Karpas-422 (cell line): ENCODE measurements around the gene CAPN14. TPM values are rescaled to one million over a fixed set of nuclear protein-coding genes. Genes with fewer than 3 reads are reported as not detected.
A peak's percentile ranks its signal among the peaks of the same experiment; 100 is the strongest.

Experiments used
- DNase-seq: peaks from one replicate; pipeline ENCODE4 v3.0.0-alpha.2; 2015
- H2AFZ ChIP-seq: fragments of 200-600 bp; sonication (generic); 2 replicates; pipeline ENCODE4 v1.6.1; 2014; ENCODE audit warnings: antibody characterized with exemption, low read length, mixed read lengths
- H3K27ac ChIP-seq: fragments of 200-600 bp; sonication (generic); 2 replicates; pipeline ENCODE4 v1.5.1; 2014; ENCODE audit warnings: mild to moderate bottlenecking, low read length, moderate library complexity
- H3K27me3 ChIP-seq: fragments of 200-600 bp; sonication (generic); 2 replicates; pipeline ENCODE4 v1.6.1; 2014; ENCODE audit warnings: low read length, mixed read lengths
- H3K36me3 ChIP-seq: fragments of 200-600 bp; sonication (generic); 2 replicates; pipeline ENCODE4 v1.6.1; 2014; ENCODE audit warnings: low read length, mixed read lengths; ENCODE audit not compliant: insufficient read depth
- H3K4me1 ChIP-seq: fragments of 200-600 bp; sonication (generic); 2 replicates; pipeline ENCODE4 v1.6.1; 2014; ENCODE audit warnings: mild to moderate bottlenecking, low read length, mixed read lengths
- H3K4me2 ChIP-seq: fragments of 200-600 bp; sonication (generic); 2 replicates; pipeline ENCODE4 v1.6.1; 2014; ENCODE audit warnings: low read length, low read depth, mild to moderate bottlenecking; ENCODE audit not compliant: poor library complexity, severe bottlenecking
- H3K4me3 ChIP-seq: fragments of 200-600 bp; sonication (generic); 2 replicates; pipeline ENCODE4 v1.5.1; 2014; ENCODE audit warnings: mild to moderate bottlenecking, antibody characterized with exemption, low read length, mixed read lengths
- H3K79me2 ChIP-seq: fragments of 200-600 bp; sonication (generic); 2 replicates; pipeline ENCODE4 v1.6.1; 2014; ENCODE audit warnings: mild to moderate bottlenecking, low read length, mixed read lengths
- H3K9ac ChIP-seq: fragments of 200-600 bp; sonication (generic); 2 replicates; pipeline ENCODE4 v1.6.0; 2014; ENCODE audit warnings: low read length
- H3K9me2 ChIP-seq: fragments of 200-600 bp; sonication (generic), shearing (Covaris generic); replicated peaks from 2 replicates; pipeline ENCODE4 v1.6.0; 2014; ENCODE audit warnings: mild to moderate bottlenecking, low read length, moderate library complexity; ENCODE audit not compliant: insufficient read depth
- H3K9me3 ChIP-seq: fragments of 300-700, 200-600 bp; sonication (generic); 2 replicates; pipeline ENCODE4 v1.6.1; 2014; ENCODE audit warnings: low read length, mixed read lengths
- H4K20me1 ChIP-seq: fragments of 200-600 bp; sonication (generic); 2 replicates; pipeline ENCODE4 v1.6.1; 2014; ENCODE audit warnings: mild to moderate bottlenecking, antibody characterized with exemption, low read length, low read depth; ENCODE audit not compliant: insufficient read depth
- total RNA-seq: library from RNA; depleted of rRNA; stranded (reverse); fragments of >200 nt; shearing (Covaris generic); gene quantifications from 2 replicates; pipeline ENCODE4 v1.2.3, GENCODE V29; 2014; ENCODE audit warnings: low replicate concordance

CAPN14 gene
- total RNA-seq, 1 experiment from 2014 or later = 2.0 TPM

GRCh38 chr2:31147645-31148044 lies 69.7 kb downstream of the CAPN14 start:
- Histone ChIP-seq H3K79me2 (no peaks in the 10 kb centered on the region), H3K4me2 (no peak overlapping the region), H3K36me3 (no peaks in the 10 kb centered on the region), H2AFZ (no peak overlapping the region), H4K20me1 (no peaks in the 10 kb centered on the region), H3K4me1 (no peaks in the 10 kb centered on the region), H3K27ac (no peak overlapping the region), H3K9me2 (no peaks in the 10 kb centered on the region), H3K9ac (no peak overlapping the region), H3K27me3 (no peaks in the 10 kb centered on the region; the same call in 1 of the 2 replicates), H3K4me3 (no peak overlapping the region), H3K9me3 (no peaks in the 10 kb centered on the region)
- no peak for DNase-seq

GRCh38 chr2:31142110-31142509 lies 75.2 kb downstream of the CAPN14 start:
- Histone ChIP-seq H3K4me1 (peaks cover 20% of the 10 kb centered on the region), H2AFZ (no peak overlapping the region), H3K79me2 (no peaks in the 10 kb centered on the region), H3K9me2 (no peaks in the 10 kb centered on the region), H3K27ac (no peak overlapping the region), H3K27me3 (no peaks in the 10 kb centered on the region; the same call in none of the 2 replicates), H3K4me3 (no peak overlapping the region), H3K9me3 (no peaks in the 10 kb centered on the region), H3K36me3 (no peaks in the 10 kb centered on the region), H3K9ac (no peak overlapping the region), H4K20me1 (no peaks in the 10 kb centered on the region), H3K4me2 (no peak overlapping the region)
- no peak for DNase-seq

- H2AFZ ChIP-seq = no peak overlapping the region
- no peak overlapping the region for H3K27ac ChIP-seq
- no peaks in the 10 kb centered on the region; the same call in none of the 2 replicates for H3K27me3 ChIP-seq
- H3K36me3 ChIP-seq = no peaks in the 10 kb centered on the region
- DNase-seq = no peak
- H3K9me3 ChIP-seq = no peaks in the 10 kb centered on the region
- no peak overlapping the region for H3K4me2 ChIP-seq
- H3K79me2 ChIP-seq = no peaks in the 10 kb centered on the region
- H4K20me1 ChIP-seq = no peaks in the 10 kb centered on the region
- peaks cover 22% of the 10 kb centered on the region for H3K4me1 ChIP-seq
- H3K9ac ChIP-seq = no peak overlapping the region
- H3K4me3 ChIP-seq = no peak overlapping the region
- H3K9me2 ChIP-seq = no peaks in the 10 kb centered on the region
These were observed 75.8 kb downstream of the CAPN14 start for GRCh38 chr2:31141443-31142085.

GRCh38 chr2:31140151-31140550 lies 77.2 kb downstream of the CAPN14 start:
- H3K27ac ChIP-seq = no peak overlapping the region
- H2AFZ ChIP-seq = no peak overlapping the region
- no peaks in the 10 kb centered on the region; the same call in 1 of the 2 replicates for H3K27me3 ChIP-seq
- H3K9ac ChIP-seq = no peak overlapping the region
- H3K4me2 ChIP-seq = no peak overlapping the region
- H3K9me2 ChIP-seq = no peaks in the 10 kb centered on the region
- no peak for DNase-seq
- H3K4me3 ChIP-seq = no peak overlapping the region
- no peaks in the 10 kb centered on the region for H3K36me3 ChIP-seq
- no peaks in the 10 kb centered on the region for H3K79me2 ChIP-seq
- no peaks in the 10 kb centered on the region for H4K20me1 ChIP-seq
- H3K9me3 ChIP-seq = no peaks in the 10 kb centered on the region
- H3K4me1 ChIP-seq = peaks cover 22% of the 10 kb centered on the region

- H3K79me2 ChIP-seq = no peaks in the 10 kb centered on the region
- H3K4me2 ChIP-seq = no peak overlapping the region
These were observed 77.6 kb downstream of the CAPN14 start for GRCh38 chr2:31139671-31140070.

GRCh38 chr2:31138037-31138962 lies 79.0 kb downstream of the CAPN14 start, which contains the start of gene GALNT14:
Gene GALNT14, minus strand, starts transcription at chr2:31138440. Its CDS starts 354 bp downstream, at chr2:31138086.
- Histone ChIP-seq H3K27me3 (no peaks in the 10 kb centered on the region; the same call in 1 of the 2 replicates), H4K20me1 (no peaks in the 10 kb centered on the region), H3K27ac (no peak within 1 kb of the TSS), H3K9me2 (no peaks in the 10 kb centered on the region), H3K4me3 (peak within 1 kb of the TSS; percentile 64), H3K36me3 (no peaks in the 10 kb centered on the region), H3K9ac (peak within 1 kb of the TSS; percentile 58), H3K4me1 (peaks cover 22% of the 10 kb centered on the region), H2AFZ (peak within 1 kb of the TSS; percentile 92), H3K9me3 (no peaks in the 10 kb centered on the region), H3K79me2 (no peaks in the 10 kb centered on the region), H3K4me2 (peak within 1 kb of the TSS; percentile 81)
- DNase-seq = peak; percentile 82

More at GRCh38 chr2:31139671-31140070, 77.6 kb downstream of the CAPN14 start:
- no peak overlapping the region for H3K4me3 ChIP-seq
- no peaks in the 10 kb centered on the region for H3K9me3 ChIP-seq
- no peaks in the 10 kb centered on the region; the same call in 1 of the 2 replicates for H3K27me3 ChIP-seq
- no peak for DNase-seq
- H2AFZ ChIP-seq = no peak overlapping the region
- H3K4me1 ChIP-seq = peaks cover 22% of the 10 kb centered on the region
- no peaks in the 10 kb centered on the region for H3K9me2 ChIP-seq
- no peak overlapping the region for H3K9ac ChIP-seq
- no peaks in the 10 kb centered on the region for H4K20me1 ChIP-seq
- H3K27ac ChIP-seq = no peak overlapping the region
- H3K36me3 ChIP-seq = no peaks in the 10 kb centered on the region

- Histone ChIP-seq H3K4me1 (peaks cover 22% of the 10 kb centered on the region), H4K20me1 (no peaks in the 10 kb centered on the region), H3K4me3 (peak overlapping the region; percentile 64), H3K27ac (no peak overlapping the region), H3K4me2 (peak overlapping the region; percentile 81), H3K27me3 (no peaks in the 10 kb centered on the region; the same call in 1 of the 2 replicates), H2AFZ (peak overlapping the region; percentile 92), H3K9me2 (no peaks in the 10 kb centered on the region), H3K36me3 (no peaks in the 10 kb centered on the region), H3K79me2 (no peaks in the 10 kb centered on the region), H3K9me3 (no peaks in the 10 kb centered on the region), H3K9ac (peak overlapping the region; percentile 58)
- no peak for DNase-seq
These were observed 79.9 kb downstream of the CAPN14 start for GRCh38 chr2:31137211-31138036.
